Measurements from ENCODE around the gene CD81. TPM values are rescaled to one million over a fixed set of nuclear protein-coding genes. Genes with fewer than 3 reads are reported as not detected.

Gene CD81
- total RNA-seq, 1 experiment from 2014 or later: 296 TPM

- Histone ChIP-seq H3K79me2 (ENCODE audit: insufficient read depth, low read length) (no peaks in the 10 kb centered on the region), H3K4me1 (ENCODE audit: control insufficient read depth in 1 of 2, insufficient read depth in 2 of 2, low read length in 2 of 2) (no peaks in the 10 kb centered on the region), H3K27me3 (ENCODE audit: insufficient read depth, low read length) (0 out of 2 replicates have a peak, but pooled peaks cover 9% of the 10 kb centered on the region), H3K9me2 (ENCODE audit: insufficient read depth) (no peaks in the 10 kb centered on the region), H3K9me3 (ENCODE audit: control insufficient read depth in 1 of 2, insufficient read depth in 1 of 2, low read depth in 1 of 2, low read length in 2 of 2) (no peaks in the 10 kb centered on the region), H3K9ac (ENCODE audit: low read length) (no peak overlapping the region), H4K20me1 (ENCODE audit: insufficient read depth) (no peaks in the 10 kb centered on the region), H2AFZ (ENCODE audit: low read depth, low read length, poor library complexity, severe bottlenecking) (no peak overlapping the region), H3K4me3 (replicated peaks in 1 of 2; ENCODE audit: low read depth in 1 of 2, low read length in 2 of 2) (no peak overlapping the region), H3K4me2 (ENCODE audit: low read length) (no peak overlapping the region), H3K36me3 (ENCODE audit: control insufficient read depth in 1 of 2, insufficient read depth in 2 of 2, low read length in 2 of 2) (no peaks in the 10 kb centered on the region), H3K27ac (ENCODE audit: low read depth, low read length) (no peak overlapping the region)
- no peak for TF ChIP-seq ATF3 (IDR thresholded peaks at IDR 0.05)
- no peak for TF ChIP-seq YY1 (IDR thresholded peaks at IDR 0.05; ENCODE audit: extremely low read depth, insufficient replicate concordance, low read depth, low read length)
- TF ChIP-seq FOSL1 (IDR thresholded peaks at IDR 0.05; ENCODE audit: low read depth): no peak
- no peak for TF ChIP-seq CBX3 (IDR thresholded peaks at IDR 0.05; ENCODE audit: low read depth)
- TF ChIP-seq POLR2A (IDR thresholded peaks at IDR 0.05; ENCODE audit: borderline replicate concordance, extremely low read depth, insufficient read depth, insufficient read length): no peak
- TF ChIP-seq ELF1 (IDR thresholded peaks at IDR 0.05; ENCODE audit: borderline replicate concordance, low read depth): no peak
- TF ChIP-seq ZNF274 (IDR thresholded peaks at IDR 0.05; ENCODE audit: low read depth, low read length): no peak
- no peak for TF ChIP-seq EZH2phosphoT487 (IDR thresholded peaks at IDR 0.05; ENCODE audit: borderline replicate concordance)
- no peak for TF ChIP-seq CEBPB (IDR thresholded peaks at IDR 0.05; ENCODE audit: low read depth)
- no peak for TF ChIP-seq POLR2AphosphoS5 (IDR thresholded peaks at IDR 0.05; ENCODE audit: low read depth, low read length)
- no peak for TF ChIP-seq ZBTB33 (IDR thresholded peaks at IDR 0.05; ENCODE audit: extremely low read depth, insufficient replicate concordance, low read length)
- no peak for TF ChIP-seq SRF (IDR thresholded peaks at IDR 0.05; ENCODE audit: low read depth)
- no peak for TF ChIP-seq CTCF (IDR thresholded peaks at IDR 0.05 in 2 of 3, conservative IDR thresholded peaks at IDR 0.05 in 1 of 3; ENCODE audit: borderline replicate concordance in 1 of 3, insufficient read depth in 1 of 3, low read depth in 2 of 3, low read length in 2 of 3)
- no peak for TF ChIP-seq REST (IDR thresholded peaks at IDR 0.05; ENCODE audit: low read depth)
- BruUV-seq (replicated peaks): no TSS peak
- ATAC-seq: no peak
- intact Hi-C loops (cut with micrococcal nuclease): no loop called here
- no peak for DNase-seq (ENCODE audit: low read depth, low spot score)
- POLR2A ChIA-PET: no interaction called here
- CTCF ChIA-PET: interaction anchor here (1.2 kb wide), 1 partner anchor 98 kb away, joined by 3 read pairs; no protein-coding TSS in a partner anchor
- RAD21 ChIA-PET (ENCODE audit: low non-redundant PET in 1 of 2, low total read pairs in 2 of 2, uncharacterized antibody in 2 of 2, unreplicated experiment in 2 of 2): interaction anchor here in 1 of 2 experiments (1.0 kb wide), 1 partner anchor 96 kb away, joined by 3 read pairs; no protein-coding TSS in a partner anchor
These were observed 59.0 kb downstream of the CD81 start for GRCh38 chr11:2436013-2436520.

Measured in HCT116 (cell line).